C4-2B (cell line): Measurements from ENCODE around the gene MPP3.

ENCODE experiments used
- CTCF ChIP-seq: fragments of 450-650 bp; conservative IDR thresholded peaks from 2 replicates; pipeline ENCODE4 v1.5.1; 2017; ENCODE audit warnings: mild to moderate bottlenecking
- ZFX ChIP-seq: fragments of 450-650 bp; IDR thresholded peaks from 2 replicates; pipeline ENCODE4 v1.6.1; 2017

GRCh38 chr17:43881181-43881580 is 48.2 kb upstream of the MPP3 start:
- TF ChIP-seq CTCF = no peak
- no peak for TF ChIP-seq ZFX
